Loucy (cell line): ENCODE data around the gene PRL.

Experiments
- H2AFZ ChIP-seq: fragments of 200-600 bp; sonication (generic); 2 replicates; pipeline ENCODE4 v1.6.0; 2016; ENCODE audit warnings: antibody characterized with exemption, mild to moderate bottlenecking, low read length, moderate library complexity
- H3F3A ChIP-seq: fragments of 200-600 bp; 2 replicates; pipeline ENCODE4 v1.6.0; 2016; ENCODE audit warnings: antibody characterized with exemption, low read depth, mild to moderate bottlenecking
- H3K27me3 ChIP-seq: fragments of 200-600 bp; sonication (generic); 2 replicates; pipeline ENCODE4 v1.6.1; 2014; ENCODE audit warnings: low read length, mild to moderate bottlenecking; ENCODE audit not compliant: insufficient read depth, poor library complexity, severe bottlenecking
- H3K36me3 ChIP-seq: fragments of 200-600 bp; sonication (generic); 2 replicates; pipeline ENCODE4 v1.6.1; 2016; ENCODE audit warnings: low read length; ENCODE audit not compliant: insufficient read depth
- H3K4me1 ChIP-seq: fragments of 200-600 bp; sonication (generic); 2 replicates; pipeline ENCODE4 v1.5.1; 2014; ENCODE audit warnings: low read length, mild to moderate bottlenecking; ENCODE audit not compliant: insufficient read depth, poor library complexity, severe bottlenecking
- H3K4me2 ChIP-seq: fragments of 200-600 bp; sonication (generic); 2 replicates; pipeline ENCODE4 v1.6.0; 2014; ENCODE audit warnings: antibody characterized with exemption, low read length, low read depth, mild to moderate bottlenecking; ENCODE audit not compliant: poor library complexity, severe bottlenecking
- H3K4me3 ChIP-seq: fragments of 200-600 bp; sonication (generic); 2 replicates; pipeline ENCODE4 v1.5.1; 2014; ENCODE audit warnings: low read length, mild to moderate bottlenecking, mixed read lengths; ENCODE audit not compliant: poor library complexity, severe bottlenecking
- H3K79me2 ChIP-seq: fragments of 200-600 bp; sonication (generic); 2 replicates; pipeline ENCODE4 v1.6.1; 2014; ENCODE audit warnings: low read length; ENCODE audit not compliant: insufficient read depth
- H3K9ac ChIP-seq: fragments of 200-600 bp; sonication (generic); 2 replicates; pipeline ENCODE4 v1.6.0; 2014; ENCODE audit warnings: mild to moderate bottlenecking, low read depth, low read length, moderate library complexity; ENCODE audit not compliant: poor library complexity, severe bottlenecking
- H3K9me2 ChIP-seq: fragments of 200-600 bp; sonication (generic); replicated peaks from 2 replicates; pipeline ENCODE4 v1.6.1; 2016; ENCODE audit warnings: low read depth, low read length, mixed read lengths
- H3K9me3 ChIP-seq: fragments of 200-600 bp; sonication (generic); 2 replicates; pipeline ENCODE4 v1.6.1; 2014; ENCODE audit warnings: mild to moderate bottlenecking, antibody characterized with exemption, low read length, low read depth; ENCODE audit not compliant: insufficient read depth
- H4K20me1 ChIP-seq: fragments of 200-600 bp; sonication (generic); 2 replicates; pipeline ENCODE4 v1.6.0; 2014; ENCODE audit warnings: antibody characterized with exemption, low read length, mild to moderate bottlenecking; ENCODE audit not compliant: insufficient read depth, poor library complexity, severe bottlenecking
- CTCF ChIP-seq: fragments of 200-600 bp; sonication (generic); conservative IDR thresholded peaks from 2 replicates; pipeline ENCODE4 v1.5.1; 2014; ENCODE audit warnings: mild to moderate bottlenecking, antibody characterized with exemption, low read length
- EZH2phosphoT487 ChIP-seq: fragments of 200-600 bp; IDR thresholded peaks from 2 replicates; pipeline ENCODE4 v1.6.1; 2018; ENCODE audit warnings: antibody characterized with exemption, mild to moderate bottlenecking, moderate library complexity, borderline replicate concordance

The PRL gene

GRCh38 chr6:22238861-22239260 is 58.0 kb downstream of the PRL start:
- Histone ChIP-seq H3K4me1 (no peaks in the 10 kb centered on the region), H3K4me2 (no peak overlapping the region), H3F3A (no peaks in the 10 kb centered on the region), H4K20me1 (no peaks in the 10 kb centered on the region), H3K36me3 (no peaks in the 10 kb centered on the region), H3K79me2 (no peaks in the 10 kb centered on the region), H3K4me3 (no peak overlapping the region), H3K9me3 (no peaks in the 10 kb centered on the region), H3K9me2 (no peaks in the 10 kb centered on the region), H3K27me3 (no peaks in the 10 kb centered on the region), H3K9ac (no peak overlapping the region), H2AFZ (no peak overlapping the region)
- TF ChIP-seq EZH2phosphoT487 (no peak), CTCF (no peak)

- Histone ChIP-seq H3F3A (no peaks in the 10 kb centered on the region), H3K4me1 (no peaks in the 10 kb centered on the region), H3K4me2 (no peak overlapping the region), H3K36me3 (no peaks in the 10 kb centered on the region), H4K20me1 (no peaks in the 10 kb centered on the region), H3K9ac (no peak overlapping the region), H3K9me2 (no peaks in the 10 kb centered on the region), H3K27me3 (no peaks in the 10 kb centered on the region), H3K79me2 (no peaks in the 10 kb centered on the region), H3K4me3 (no peak overlapping the region), H3K9me3 (no peaks in the 10 kb centered on the region), H2AFZ (no peak overlapping the region)
- no peak for TF ChIP-seq EZH2phosphoT487
- TF ChIP-seq CTCF = no peak
Measured at GRCh38 chr6:22237526-22237925, 59.3 kb downstream of the PRL start.
